Measurements from ENCODE around the gene KLF7. TPM values are rescaled to one million over a fixed set of nuclear protein-coding genes. Genes with fewer than 3 reads are reported as not detected.

KLF7 gene
- total RNA-seq, 1 experiment from 2014 or later: 15.4 TPM

GRCh38 chr2:207181526-207182274 is 16.0 kb upstream of the KLF7 start (continued):
- TF ChIP-seq SP1 (IDR thresholded peaks at IDR 0.05; ENCODE audit: low read depth): no peak
- no peak for TF ChIP-seq MAX (IDR thresholded peaks at IDR 0.05)
- no peak for TF ChIP-seq EGR1 (IDR thresholded peaks at IDR 0.05; ENCODE audit: low read depth)
- TF ChIP-seq CEBPB (IDR thresholded peaks at IDR 0.05; ENCODE audit: low read depth): no peak
- TF ChIP-seq CBX3 (IDR thresholded peaks at IDR 0.05; ENCODE audit: low read depth): no peak
- TF ChIP-seq ZFX (IDR thresholded peaks at IDR 0.05): no peak
- no peak for TF ChIP-seq SIN3A (IDR thresholded peaks at IDR 0.05; ENCODE audit: low read depth)
- no peak for TF ChIP-seq TCF7L2 (IDR thresholded peaks at IDR 0.05; ENCODE audit: borderline replicate concordance, extremely low read depth, insufficient read depth, insufficient read length)
- TF ChIP-seq REST (IDR thresholded peaks at IDR 0.05; ENCODE audit: low read depth): no peak
- TF ChIP-seq JUND (IDR thresholded peaks at IDR 0.05): no peak
- TF ChIP-seq ZNF274 (IDR thresholded peaks at IDR 0.05; ENCODE audit: low read depth, low read length): no peak
- no peak for TF ChIP-seq EZH2phosphoT487 (IDR thresholded peaks at IDR 0.05; ENCODE audit: borderline replicate concordance)
- no peak for TF ChIP-seq FOSL1 (IDR thresholded peaks at IDR 0.05; ENCODE audit: low read depth)

GRCh38 chr2:207180741-207181140 is 15.0 kb upstream of the KLF7 start:
- no peak for DNase-seq (ENCODE audit: low read depth, low spot score)
- Histone ChIP-seq H3K9me3 (ENCODE audit: control insufficient read depth in 1 of 2, insufficient read depth in 1 of 2, low read depth in 1 of 2, low read length in 2 of 2) (no peaks in the 10 kb centered on the region), H2AFZ (ENCODE audit: low read depth, low read length, poor library complexity, severe bottlenecking) (no peak overlapping the region), H3K36me3 (ENCODE audit: control insufficient read depth in 1 of 2, insufficient read depth in 2 of 2, low read length in 2 of 2) (no peaks in the 10 kb centered on the region), H3K9ac (ENCODE audit: low read length) (no peak overlapping the region), H3K4me2 (ENCODE audit: low read length) (no peak overlapping the region), H3K27ac (ENCODE audit: low read depth, low read length) (no peak overlapping the region), H3K9me2 (ENCODE audit: insufficient read depth) (no peaks in the 10 kb centered on the region), H4K20me1 (ENCODE audit: insufficient read depth) (no peaks in the 10 kb centered on the region), H3K4me3 (replicated peaks in 1 of 2; ENCODE audit: low read depth in 1 of 2, low read length in 2 of 2) (no peak overlapping the region), H3K27me3 (ENCODE audit: insufficient read depth, low read length) (no peaks in the 10 kb centered on the region), H3K79me2 (ENCODE audit: insufficient read depth, low read length) (no peaks in the 10 kb centered on the region), H3K4me1 (ENCODE audit: control insufficient read depth in 1 of 2, insufficient read depth in 2 of 2, low read length in 2 of 2) (no peaks in the 10 kb centered on the region)
- no TSS peak for BruUV-seq (replicated peaks)
- ATAC-seq: no peak
- ChIA-PET POLR2A (no interaction called here), CTCF (no interaction called here), RAD21 (ENCODE audit: low non-redundant PET in 1 of 2, low total read pairs in 2 of 2, uncharacterized antibody in 2 of 2, unreplicated experiment in 2 of 2) (no interaction called here)
- intact Hi-C loops (cut with micrococcal nuclease): no loop called here
- no peak for TF ChIP-seq POLR2A (IDR thresholded peaks at IDR 0.05; ENCODE audit: borderline replicate concordance, extremely low read depth, insufficient read depth, insufficient read length)
- no peak for TF ChIP-seq ATF3 (IDR thresholded peaks at IDR 0.05)
- no peak for TF ChIP-seq JUND (IDR thresholded peaks at IDR 0.05)
